Muscle of arm (tissue), 14 donors: ENCODE results near the gene LRRC52. TPM values are rescaled to one million over a fixed set of nuclear protein-coding genes. Genes with fewer than 3 reads are reported as not detected.

Experiments used
- DNase-seq: peaks from one replicate; pipeline ENCODE4 v3.0.0-alpha.2; 2013
- long read RNA-seq, 11 donors: transcript quantifications; one replicate each; lab custom pipeline, GENCODE V29; 2026
- polyA plus RNA-seq, 12 donors: library from polyadenylated mRNA; unstranded; fragments of 120-200 nt; gene quantifications; one replicate each; pipeline ENCODE4 v1.2.1, GENCODE V29; 2013; ENCODE audit not compliant: insufficient read length in 12 of 12

The LRRC52 gene
- polyA plus RNA-seq, result under 1 TPM in 5 of 12 donors, not detected in 7; 0.14 to 0.57 (median 0.32) TPM
- long read RNA-seq, donor 1, result 0 reads
- long read RNA-seq, donor 2, result 0 reads
- long read RNA-seq, donor 3, result 0 reads
- long read RNA-seq, donor 4, result 0 reads
- long read RNA-seq, donor 5, result 0 reads
- long read RNA-seq, donor 6, result 0 reads
- long read RNA-seq, donor 7, result 0 reads
- long read RNA-seq, donor 8, result 0 reads
- long read RNA-seq, donor 9, result 0 reads
- long read RNA-seq, donor 10, result 0 reads
- long read RNA-seq, donor 11, result 0 reads

GRCh38 chr1:165543532-165544438, at the start of gene LRRC52:
Gene LRRC52, plus strand, starts transcription at chr1:165544000. Its CDS starts 297 bp downstream, at chr1:165544297.
- peak; percentile 51 for DNase-seq

- DNase-seq, result no peak
Observed at GRCh38 chr1:165494949-165495857, 48.6 kb upstream of the LRRC52 start.

- DNase-seq, result no peak
Observed at GRCh38 chr1:165495858-165496205, 48.0 kb upstream of the LRRC52 start.

GRCh38 chr1:165496501-165496900, 47.3 kb upstream of the LRRC52 start:
- DNase-seq, result no peak

GRCh38 chr1:165497069-165498013, 46.5 kb upstream of the LRRC52 start:
- peak; percentile 56 for DNase-seq

GRCh38 chr1:165501330-165501969, 42.4 kb upstream of the LRRC52 start:
- no peak for DNase-seq

- no peak for DNase-seq
Observed at GRCh38 chr1:165501970-165502348, 41.8 kb upstream of the LRRC52 start.

- DNase-seq, result no peak
Observed at GRCh38 chr1:165507570-165507969, 36.2 kb upstream of the LRRC52 start.

GRCh38 chr1:165508291-165508690, 35.5 kb upstream of the LRRC52 start:
- no peak for DNase-seq

- DNase-seq, result no peak
Observed at GRCh38 chr1:165512816-165513215, 31.0 kb upstream of the LRRC52 start.

- DNase-seq, result no peak
Observed at GRCh38 chr1:165516469-165516868, 27.3 kb upstream of the LRRC52 start.

GRCh38 chr1:165520646-165521045, 23.2 kb upstream of the LRRC52 start:
- no peak for DNase-seq

- DNase-seq, result no peak
Observed at GRCh38 chr1:165524639-165525285, 19.0 kb upstream of the LRRC52 start.

GRCh38 chr1:165525708-165526107, 18.1 kb upstream of the LRRC52 start:
- no peak for DNase-seq

- no peak for DNase-seq
Observed at GRCh38 chr1:165527251-165528007, 16.4 kb upstream of the LRRC52 start.

- no peak for DNase-seq
Observed at GRCh38 chr1:165531021-165531420, 12.8 kb upstream of the LRRC52 start.

GRCh38 chr1:165532053-165532452, 11.7 kb upstream of the LRRC52 start:
- DNase-seq, result no peak

GRCh38 chr1:165533254-165533653, 10.5 kb upstream of the LRRC52 start:
- DNase-seq, result no peak

GRCh38 chr1:165536016-165536415, 7.8 kb upstream of the LRRC52 start:
- DNase-seq, result no peak
